ENCODE results near the gene COX5A.

DNA sequence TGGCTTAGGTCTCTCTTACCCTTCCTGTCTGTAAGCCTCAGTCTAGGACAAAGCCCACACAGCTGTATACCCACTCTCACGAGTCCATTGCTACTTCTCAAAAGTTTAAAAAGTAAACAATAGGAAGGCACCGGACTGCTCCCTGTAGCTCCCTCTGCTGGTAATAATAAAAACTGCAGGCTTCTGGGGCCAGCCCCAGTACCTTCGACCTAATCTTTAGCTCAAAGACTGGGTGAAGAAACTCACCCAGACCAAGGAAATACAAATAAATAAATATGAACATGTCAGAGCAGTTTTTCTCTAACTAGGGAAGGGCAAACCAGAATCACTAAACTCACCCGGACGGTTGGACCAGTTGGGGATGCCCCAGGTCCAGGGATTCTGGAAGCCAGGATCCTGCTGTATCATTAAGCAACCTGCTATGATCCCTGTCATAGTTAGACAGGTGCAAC, 36.2 kb downstream of the COX5A start:
- TF ChIP-seq, protein P1, sequence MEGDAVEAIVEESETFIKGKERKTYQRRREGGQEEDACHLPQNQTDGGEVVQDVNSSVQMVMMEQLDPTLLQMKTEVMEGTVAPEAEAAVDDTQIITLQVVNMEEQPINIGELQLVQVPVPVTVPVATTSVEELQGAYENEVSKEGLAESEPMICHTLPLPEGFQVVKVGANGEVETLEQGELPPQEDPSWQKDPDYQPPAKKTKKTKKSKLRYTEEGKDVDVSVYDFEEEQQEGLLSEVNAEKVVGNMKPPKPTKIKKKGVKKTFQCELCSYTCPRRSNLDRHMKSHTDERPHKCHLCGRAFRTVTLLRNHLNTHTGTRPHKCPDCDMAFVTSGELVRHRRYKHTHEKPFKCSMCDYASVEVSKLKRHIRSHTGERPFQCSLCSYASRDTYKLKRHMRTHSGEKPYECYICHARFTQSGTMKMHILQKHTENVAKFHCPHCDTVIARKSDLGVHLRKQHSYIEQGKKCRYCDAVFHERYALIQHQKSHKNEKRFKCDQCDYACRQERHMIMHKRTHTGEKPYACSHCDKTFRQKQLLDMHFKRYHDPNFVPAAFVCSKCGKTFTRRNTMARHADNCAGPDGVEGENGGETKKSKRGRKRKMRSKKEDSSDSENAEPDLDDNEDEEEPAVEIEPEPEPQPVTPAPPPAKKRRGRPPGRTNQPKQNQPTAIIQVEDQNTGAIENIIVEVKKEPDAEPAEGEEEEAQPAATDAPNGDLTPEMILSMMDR (IDR thresholded peaks at IDR 0.05): peak; percentile 81 to 94 (median 90)
- no peak for TF ChIP-seq POLR2A (IDR thresholded peaks at IDR 0.05)
